Calu3 (cell line): ENCODE results near the gene KCNA3. TPM values are rescaled to one million over a fixed set of nuclear protein-coding genes. Genes with fewer than 3 reads are reported as not detected.

Experiments used
- BruUV-seq: library from RNA; stranded (reverse); fragments of 400-500 nt; replicated peaks from 2 replicates; lab custom pipeline; 2021; lab: Mats Ljungman, UMichigan
- CTCF ChIA-PET: fragments of 300-600 bp; sonication (Branson Sonifier 250); formaldehyde crosslinking; loops from one replicate; lab custom pipeline; 2022; ENCODE audit warnings: antibody characterized with exemption; lab: Charles Lee
- DNase-seq: peaks from one replicate; pipeline ENCODE4 v3.0.0; 2022
- H3K27ac Mint-ChIP-seq: one replicate; pipeline ENCODE4 v1.8.0; 2022; ENCODE audit warnings: mixed read lengths; ENCODE audit not compliant: unreplicated experiment
- H3K27me3 Mint-ChIP-seq: one replicate; pipeline ENCODE4 v1.8.0; 2022; ENCODE audit warnings: mixed read lengths; ENCODE audit not compliant: unreplicated experiment
- H3K36me3 Mint-ChIP-seq: one replicate; pipeline ENCODE4 v1.8.0; 2022; ENCODE audit warnings: mild to moderate bottlenecking, moderate library complexity, mixed read lengths; ENCODE audit not compliant: insufficient read depth, unreplicated experiment
- H3K4me1 Mint-ChIP-seq: one replicate; pipeline ENCODE4 v1.8.0; 2022; ENCODE audit warnings: mild to moderate bottlenecking, low read depth, mixed read lengths; ENCODE audit not compliant: unreplicated experiment
- H3K4me3 Mint-ChIP-seq: one replicate; pipeline ENCODE4 v1.8.0; 2022; ENCODE audit warnings: mild to moderate bottlenecking, low read depth, moderate library complexity, mixed read lengths; ENCODE audit not compliant: unreplicated experiment
- H3K9me3 Mint-ChIP-seq: one replicate; pipeline ENCODE4 v1.8.0; 2022; ENCODE audit warnings: low read depth, mixed read lengths; ENCODE audit not compliant: unreplicated experiment
- CTCF ChIP-seq: fragments of 200-600 bp; IDR thresholded peaks from one replicate; pipeline ENCODE4 v1.8.0; 2022; ENCODE audit warnings: antibody characterized with exemption; ENCODE audit not compliant: unreplicated experiment
- intact Hi-C: fragments of 100-400 bp; cut with micrococcal nuclease; formaldehyde crosslinking; loops from one replicate; pipeline ENCODE4 v1.10.0; 2022; ENCODE audit not compliant: unreplicated experiment
- total RNA-seq: library from RNA; stranded (reverse); gene quantifications from 2 replicates; pipeline ENCODE4 v1.2.3, GENCODE V29; 2022

Gene KCNA3
- total RNA-seq, 1 experiment from 2014 or later, result not detected

DNA sequence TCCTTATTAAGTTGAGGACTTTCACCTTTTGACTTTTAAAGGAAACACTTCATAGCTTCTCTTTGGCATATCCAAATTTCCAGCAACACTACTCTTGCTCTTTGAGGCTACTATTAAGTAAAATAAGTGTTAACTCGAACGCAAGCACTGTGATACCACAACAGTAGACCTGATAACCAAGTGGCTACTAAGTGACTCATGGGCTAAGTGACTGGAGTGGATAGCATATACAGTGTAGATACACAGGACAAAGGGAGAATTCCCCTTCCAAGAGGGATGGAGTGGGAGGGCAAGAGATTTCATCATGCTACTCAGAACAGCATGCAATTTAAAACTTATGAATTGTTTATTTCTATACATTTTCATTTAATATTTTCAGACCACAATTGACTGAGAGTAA, 9.8 kb upstream of the KCNA3 start:
- CTCF ChIA-PET, result no interaction called here
- Mint-ChIP-seq H3K9me3 (no peaks in the 10 kb centered on the region), H3K4me1 (no peaks in the 10 kb centered on the region), H3K27ac (no peak overlapping the region), H3K27me3 (peaks cover 34% of the 10 kb centered on the region), H3K36me3 (no peaks in the 10 kb centered on the region), H3K4me3 (no peak overlapping the region)
- TF ChIP-seq CTCF, result no peak
- intact Hi-C loops, result no loop called here
- no peak for DNase-seq
- no TSS peak for BruUV-seq

- Mint-ChIP-seq H3K27me3 (peaks cover 40% of the 10 kb centered on the region), H3K4me1 (no peaks in the 10 kb centered on the region), H3K4me3 (no peak overlapping the region), H3K27ac (no peak overlapping the region), H3K9me3 (no peaks in the 10 kb centered on the region), H3K36me3 (no peaks in the 10 kb centered on the region)
- no peak for TF ChIP-seq CTCF
- no TSS peak for BruUV-seq
- DNase-seq, result no peak
- intact Hi-C loops, result no loop called here
- CTCF ChIA-PET, result no interaction called here
These were observed 8.2 kb upstream of the KCNA3 start for GRCh38 chr1:110682898-110683297.

DNA sequence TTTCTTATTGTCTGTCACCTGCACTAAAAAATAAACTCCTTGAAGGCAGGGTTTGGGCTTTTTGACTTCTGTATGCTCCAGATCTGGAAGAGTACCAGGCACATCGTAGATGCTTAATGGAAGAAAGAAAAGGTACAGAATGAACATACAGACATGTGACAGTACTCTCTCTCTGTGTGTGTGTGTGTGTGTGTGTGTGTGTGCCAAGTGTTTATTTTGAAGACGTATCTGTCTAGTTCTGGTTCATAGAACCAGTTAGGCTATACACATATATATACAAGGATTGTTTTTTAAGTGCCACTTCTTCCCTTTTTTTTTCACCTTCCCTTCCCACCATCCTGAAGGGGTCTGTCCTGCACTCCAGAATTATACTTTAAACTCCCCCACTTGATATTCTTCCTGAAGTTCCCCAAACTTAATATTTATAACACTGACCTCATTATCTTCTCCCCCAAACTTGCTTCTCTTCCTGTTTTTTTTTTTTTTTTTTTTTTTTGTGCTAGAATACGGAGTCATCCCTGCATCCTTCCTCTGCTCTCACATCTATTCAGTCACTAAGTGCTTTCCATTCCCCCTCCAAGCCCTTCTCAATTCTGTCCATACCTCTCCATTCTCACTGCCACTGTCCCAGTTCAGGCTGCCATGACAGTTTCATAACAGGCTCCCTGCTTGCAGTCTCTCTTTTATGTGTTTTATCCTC, 5.4 kb upstream of the KCNA3 start:
- Mint-ChIP-seq H3K4me3 (no peak overlapping the region), H3K27ac (no peak overlapping the region), H3K9me3 (no peaks in the 10 kb centered on the region), H3K27me3 (peaks cover 54% of the 10 kb centered on the region), H3K36me3 (no peaks in the 10 kb centered on the region), H3K4me1 (no peaks in the 10 kb centered on the region)
- BruUV-seq, result no TSS peak
- no peak for TF ChIP-seq CTCF
- no peak for DNase-seq
- CTCF ChIA-PET, result no interaction called here
- intact Hi-C loops, result no loop called here

DNA sequence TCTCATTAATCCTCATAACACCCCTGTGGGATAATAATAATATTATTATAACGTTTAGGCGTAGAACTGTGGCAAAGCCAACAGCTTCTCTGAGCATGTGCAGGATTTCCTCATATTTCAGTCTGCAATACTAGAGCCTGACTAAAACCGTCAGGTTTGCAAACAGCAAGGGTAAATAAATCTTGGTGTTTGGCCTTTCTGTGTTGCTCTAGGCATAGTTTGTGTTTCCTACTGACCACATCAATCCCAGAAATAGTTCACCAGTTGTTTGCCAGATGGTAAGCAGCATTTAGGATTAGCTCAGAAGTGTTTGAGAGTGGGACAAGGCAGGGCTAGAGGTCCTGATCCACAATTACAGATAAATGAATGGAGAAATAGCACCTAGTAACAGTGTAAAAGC, 2.8 kb upstream of the KCNA3 start:
- no peak overlapping the region for H3K4me3 Mint-ChIP-seq
- CTCF ChIA-PET, result no interaction called here
- no TSS peak for BruUV-seq

More for the DNA sequence above, 2.8 kb upstream of the KCNA3 start:
- no peaks in the 10 kb centered on the region for H3K36me3 Mint-ChIP-seq
- H3K27ac Mint-ChIP-seq, result no peak overlapping the region
- DNase-seq, result no peak
- intact Hi-C loops, result no loop called here
- peaks cover 48% of the 10 kb centered on the region for H3K27me3 Mint-ChIP-seq
- H3K9me3 Mint-ChIP-seq, result no peaks in the 10 kb centered on the region
- TF ChIP-seq CTCF, result no peak
- H3K4me1 Mint-ChIP-seq, result no peaks in the 10 kb centered on the region
